22Rv1 (cell line): ENCODE measurements around the gene PDIK1L.

Source experiments
- H3K27ac ChIP-seq: fragments of 450-650 bp; 2 replicates; pipeline ENCODE4 v1.5.1; 2017
- ZFX ChIP-seq: fragments of 450-650 bp; IDR thresholded peaks from 2 replicates; pipeline ENCODE4 v1.6.1; 2017; ENCODE audit warnings: antibody characterized with exemption, borderline replicate concordance
- TF ChIP-seq, protein P1 (sequence below): fragments of 450-650 bp; IDR thresholded peaks from 2 replicates; pipeline ENCODE4 v1.5.1; 2017; ENCODE audit warnings: mild to moderate bottlenecking

The PDIK1L gene

GRCh38 chr1:26171084-26172072 lies 59.8 kb downstream of the PDIK1L start, which contains the start of gene ZNF593OS:
ZNF593OS (minus strand) TSS chr1:26171832; CDS start chr1:26171661, 171 bp downstream.
- no peak for TF ChIP-seq ZFX
- TF ChIP-seq, protein P1, sequence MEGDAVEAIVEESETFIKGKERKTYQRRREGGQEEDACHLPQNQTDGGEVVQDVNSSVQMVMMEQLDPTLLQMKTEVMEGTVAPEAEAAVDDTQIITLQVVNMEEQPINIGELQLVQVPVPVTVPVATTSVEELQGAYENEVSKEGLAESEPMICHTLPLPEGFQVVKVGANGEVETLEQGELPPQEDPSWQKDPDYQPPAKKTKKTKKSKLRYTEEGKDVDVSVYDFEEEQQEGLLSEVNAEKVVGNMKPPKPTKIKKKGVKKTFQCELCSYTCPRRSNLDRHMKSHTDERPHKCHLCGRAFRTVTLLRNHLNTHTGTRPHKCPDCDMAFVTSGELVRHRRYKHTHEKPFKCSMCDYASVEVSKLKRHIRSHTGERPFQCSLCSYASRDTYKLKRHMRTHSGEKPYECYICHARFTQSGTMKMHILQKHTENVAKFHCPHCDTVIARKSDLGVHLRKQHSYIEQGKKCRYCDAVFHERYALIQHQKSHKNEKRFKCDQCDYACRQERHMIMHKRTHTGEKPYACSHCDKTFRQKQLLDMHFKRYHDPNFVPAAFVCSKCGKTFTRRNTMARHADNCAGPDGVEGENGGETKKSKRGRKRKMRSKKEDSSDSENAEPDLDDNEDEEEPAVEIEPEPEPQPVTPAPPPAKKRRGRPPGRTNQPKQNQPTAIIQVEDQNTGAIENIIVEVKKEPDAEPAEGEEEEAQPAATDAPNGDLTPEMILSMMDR: no peak
- H3K27ac ChIP-seq: no peak within 1 kb of the TSS
